Measurements from ENCODE around the gene MFRP. TPM values are rescaled to one million over a fixed set of nuclear protein-coding genes. Genes with fewer than 3 reads are reported as not detected.

The MFRP gene
- total and polyA plus RNA-seq, 9 of the 15 experiments (the other 6 are each of a cell fraction or from before 2014, with no cell fraction given) = not detected

DNA sequence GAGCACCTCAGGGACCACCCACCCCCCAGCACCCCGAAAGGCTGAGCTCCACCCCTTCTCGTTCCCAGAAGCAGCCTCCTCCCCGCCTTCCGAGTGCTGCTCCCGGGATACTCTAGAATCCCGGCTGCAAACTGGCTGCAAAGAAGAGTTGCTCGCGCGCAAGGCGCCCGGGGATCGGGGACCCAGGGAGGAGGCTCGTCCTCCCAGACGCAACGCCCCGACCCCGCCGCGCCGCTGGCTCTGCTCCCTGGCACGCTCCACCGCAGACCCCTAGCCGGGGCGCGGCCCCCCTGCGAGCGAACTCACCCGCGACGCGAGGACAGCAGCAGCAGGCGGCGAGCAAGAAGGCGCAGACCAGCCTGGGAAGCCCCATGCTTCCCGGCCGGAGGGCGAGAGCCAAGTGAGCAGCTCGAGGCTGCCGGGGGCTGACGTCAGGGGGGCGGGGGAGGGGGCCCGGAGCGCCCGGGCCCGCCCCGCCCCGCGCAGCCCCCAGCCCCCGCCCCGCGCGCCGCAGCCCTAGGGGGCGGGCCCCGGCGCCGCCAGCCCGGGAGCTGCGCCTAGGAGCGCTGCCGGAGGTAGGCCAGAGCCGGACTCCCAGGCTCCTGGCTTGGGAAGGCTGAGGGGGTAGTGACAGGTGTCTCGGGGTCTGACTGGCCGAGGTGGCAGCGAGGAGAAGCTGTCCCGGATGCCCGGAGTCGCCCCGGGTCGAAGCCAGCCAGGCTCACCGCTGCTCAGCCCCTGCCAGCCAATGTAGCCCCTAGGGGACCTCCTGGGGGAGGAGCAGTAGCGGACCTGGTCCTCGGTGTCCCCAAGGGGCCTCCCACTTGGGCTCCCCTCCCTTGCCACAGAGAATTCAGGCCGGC is 29.5 kb downstream of the MFRP start, which contains the start of gene MCAM (continued):
- TF ChIP-seq, protein P1, sequence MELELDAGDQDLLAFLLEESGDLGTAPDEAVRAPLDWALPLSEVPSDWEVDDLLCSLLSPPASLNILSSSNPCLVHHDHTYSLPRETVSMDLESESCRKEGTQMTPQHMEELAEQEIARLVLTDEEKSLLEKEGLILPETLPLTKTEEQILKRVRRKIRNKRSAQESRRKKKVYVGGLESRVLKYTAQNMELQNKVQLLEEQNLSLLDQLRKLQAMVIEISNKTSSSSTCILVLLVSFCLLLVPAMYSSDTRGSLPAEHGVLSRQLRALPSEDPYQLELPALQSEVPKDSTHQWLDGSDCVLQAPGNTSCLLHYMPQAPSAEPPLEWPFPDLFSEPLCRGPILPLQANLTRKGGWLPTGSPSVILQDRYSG (tag; conservative IDR thresholded peaks at IDR 0.05; ENCODE audit: low read depth) = no peak
- TF ChIP-seq IFI16 (CRISPR knock-in tag; IDR thresholded peaks at IDR 0.05) (no peak), PHF21A (IDR thresholded peaks at IDR 0.05; ENCODE audit: borderline replicate concordance, low read depth) (no peak), POLR2B (IDR thresholded peaks at IDR 0.05; ENCODE audit: low read depth, partially characterized antibody) (peak; percentile 79), CHD4 (IDR thresholded peaks at IDR 0.05; ENCODE audit: insufficient read depth, insufficient replicate concordance, low read depth, low read length, poor library complexity, severe bottlenecking) (no peak), KHSRP (IDR thresholded peaks at IDR 0.05) (no peak), BRF1 (IDR thresholded peaks at IDR 0.05; ENCODE audit: borderline replicate concordance, extremely low read depth, insufficient read length) (no peak), TAF1 (IDR thresholded peaks at IDR 0.05; ENCODE audit: control insufficient read depth, extremely low read depth, insufficient read depth, low read length, severe bottlenecking) (peak; percentile 98), FIP1L1 (IDR thresholded peaks at IDR 0.05; ENCODE audit: low read depth, low read length, poor library complexity, severe bottlenecking) (no peak), ZNF239 (CRISPR knock-in tag; IDR thresholded peaks at IDR 0.05) (no peak), NRF1 (conservative IDR thresholded peaks at IDR 0.05 in 1 of 2, IDR thresholded peaks at IDR 0.05 in 1 of 2) (peak; percentile 56 to 63), RNF2 (IDR thresholded peaks at IDR 0.05) (no peak), CBX2 (IDR thresholded peaks at IDR 0.05; ENCODE audit: insufficient read depth, low read length, poor library complexity, severe bottlenecking) (no peak), YY1 (IDR thresholded peaks at IDR 0.05; ENCODE audit: borderline replicate concordance in 1 of 3, control insufficient read depth in 1 of 3, extremely low read depth in 1 of 3, insufficient read depth in 3 of 3, insufficient read length in 1 of 3, insufficient replicate concordance in 2 of 3, low read depth in 1 of 3, low read length in 2 of 3) (peak in 2 of 3 experiments; percentile 64 to 80), SRSF9 (IDR thresholded peaks at IDR 0.05; ENCODE audit: borderline replicate concordance, low read depth, low read length) (no peak), MYC (IDR thresholded peaks at IDR 0.05; ENCODE audit: low read depth, low read length) (peak; percentile 34; the same call in 1 of the 2 replicates), MYC (CRISPR knock-in tag; IDR thresholded peaks at IDR 0.05; ENCODE audit: borderline replicate concordance, low read depth) (no peak)
- TF ChIP-seq, protein P2, sequence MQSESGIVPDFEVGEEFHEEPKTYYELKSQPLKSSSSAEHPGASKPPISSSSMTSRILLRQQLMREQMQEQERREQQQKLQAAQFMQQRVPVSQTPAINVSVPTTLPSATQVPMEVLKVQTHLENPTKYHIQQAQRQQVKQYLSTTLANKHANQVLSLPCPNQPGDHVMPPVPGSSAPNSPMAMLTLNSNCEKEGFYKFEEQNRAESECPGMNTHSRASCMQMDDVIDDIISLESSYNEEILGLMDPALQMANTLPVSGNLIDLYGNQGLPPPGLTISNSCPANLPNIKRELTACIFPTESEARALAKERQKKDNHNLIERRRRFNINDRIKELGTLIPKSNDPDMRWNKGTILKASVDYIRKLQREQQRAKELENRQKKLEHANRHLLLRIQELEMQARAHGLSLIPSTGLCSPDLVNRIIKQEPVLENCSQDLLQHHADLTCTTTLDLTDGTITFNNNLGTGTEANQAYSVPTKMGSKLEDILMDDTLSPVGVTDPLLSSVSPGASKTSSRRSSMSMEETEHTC (IDR thresholded peaks at IDR 0.05) = no peak
- TF ChIP-seq, protein P3, sequence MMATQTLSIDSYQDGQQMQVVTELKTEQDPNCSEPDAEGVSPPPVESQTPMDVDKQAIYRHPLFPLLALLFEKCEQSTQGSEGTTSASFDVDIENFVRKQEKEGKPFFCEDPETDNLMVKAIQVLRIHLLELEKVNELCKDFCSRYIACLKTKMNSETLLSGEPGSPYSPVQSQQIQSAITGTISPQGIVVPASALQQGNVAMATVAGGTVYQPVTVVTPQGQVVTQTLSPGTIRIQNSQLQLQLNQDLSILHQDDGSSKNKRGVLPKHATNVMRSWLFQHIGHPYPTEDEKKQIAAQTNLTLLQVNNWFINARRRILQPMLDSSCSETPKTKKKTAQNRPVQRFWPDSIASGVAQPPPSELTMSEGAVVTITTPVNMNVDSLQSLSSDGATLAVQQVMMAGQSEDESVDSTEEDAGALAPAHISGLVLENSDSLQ (IDR thresholded peaks at IDR 0.05) = no peak
- TF ChIP-seq, protein P4, sequence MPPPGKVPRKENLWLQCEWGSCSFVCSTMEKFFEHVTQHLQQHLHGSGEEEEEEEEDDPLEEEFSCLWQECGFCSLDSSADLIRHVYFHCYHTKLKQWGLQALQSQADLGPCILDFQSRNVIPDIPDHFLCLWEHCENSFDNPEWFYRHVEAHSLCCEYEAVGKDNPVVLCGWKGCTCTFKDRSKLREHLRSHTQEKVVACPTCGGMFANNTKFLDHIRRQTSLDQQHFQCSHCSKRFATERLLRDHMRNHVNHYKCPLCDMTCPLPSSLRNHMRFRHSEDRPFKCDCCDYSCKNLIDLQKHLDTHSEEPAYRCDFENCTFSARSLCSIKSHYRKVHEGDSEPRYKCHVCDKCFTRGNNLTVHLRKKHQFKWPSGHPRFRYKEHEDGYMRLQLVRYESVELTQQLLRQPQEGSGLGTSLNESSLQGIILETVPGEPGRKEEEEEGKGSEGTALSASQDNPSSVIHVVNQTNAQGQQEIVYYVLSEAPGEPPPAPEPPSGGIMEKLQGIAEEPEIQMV (tag; conservative IDR thresholded peaks at IDR 0.05; ENCODE audit: low read depth) = no peak

Data from K562 (cell line).